WI38 (cell line): ENCODE data around the gene RMDN2.
"Not testable (repeated sequence)": the region's sequence is repeated elsewhere in the genome, so short reads cannot be mapped to it uniquely, and the experiment has no call there.

Source experiments
- H3K4me3 ChIP-seq: 2 replicates; pipeline ENCODE4 v1.5.1; 2011; ENCODE audit warnings: low read depth, mild to moderate bottlenecking, control low read depth, low read length
- CTCF ChIP-seq: IDR thresholded peaks from 2 replicates; pipeline ENCODE4 v1.5.1; 2012; ENCODE audit warnings: low read depth, mild to moderate bottlenecking, control low read depth, low read length

The RMDN2 gene

GRCh38 chr2:38000485-38001222, 75.6 kb downstream of the RMDN2 start:
- TF ChIP-seq CTCF: no peak

GRCh38 chr2:38010187-38010586, 85.1 kb downstream of the RMDN2 start:
- H3K4me3 ChIP-seq: not testable (repeated sequence)

More at GRCh38 chr2:38000485-38001222, 75.6 kb downstream of the RMDN2 start:
- H3K4me3 ChIP-seq: no peak overlapping the region

GRCh38 chr2:38010995-38011394, 85.9 kb downstream of the RMDN2 start:
- no peak overlapping the region for H3K4me3 ChIP-seq
- TF ChIP-seq CTCF: no peak

GRCh38 chr2:38013158-38013752, 88.2 kb downstream of the RMDN2 start:
- no peak overlapping the region for H3K4me3 ChIP-seq
- no peak for TF ChIP-seq CTCF

- no peak for TF ChIP-seq CTCF
- no peak overlapping the region for H3K4me3 ChIP-seq
Measured at GRCh38 chr2:38016219-38016618, 91.1 kb downstream of the RMDN2 start.

- H3K4me3 ChIP-seq: no peak overlapping the region
- TF ChIP-seq CTCF: no peak
Measured at GRCh38 chr2:38017836-38018235, 92.7 kb downstream of the RMDN2 start.

- H3K4me3 ChIP-seq: not testable (repeated sequence)
Measured at GRCh38 chr2:38020359-38021069, 95.4 kb downstream of the RMDN2 start.

- H3K4me3 ChIP-seq: no peak overlapping the region
- no peak for TF ChIP-seq CTCF
Measured at GRCh38 chr2:38021589-38021988, 96.5 kb downstream of the RMDN2 start.
